Endothelial cell of umbilical vein (primary cell): ENCODE results near the gene DBI. TPM values are rescaled to one million over a fixed set of nuclear protein-coding genes. Genes with fewer than 3 reads are reported as not detected.

ENCODE experiments used
- BruUV-seq: library from RNA; stranded (reverse); fragments of 400-500 nt; replicated peaks from 2 replicates; lab custom pipeline; 2021; lab: Mats Ljungman, UMichigan
- CTCF ChIA-PET: fragments of 300-600, 350-600 bp; sonication (Branson Sonifier 250); formaldehyde crosslinking; loops from one replicate; lab custom pipeline; 2021; ENCODE audit warnings: antibody characterized with exemption, inconsistent platforms; lab: Charles Lee
- POLR2A ChIA-PET: fragments of 300-600, 350-600 bp; sonication (Branson Sonifier 250); formaldehyde crosslinking; loops from one replicate; lab custom pipeline; 2021; ENCODE audit warnings: antibody characterized with exemption, inconsistent platforms; lab: Charles Lee
- DNase-seq: peaks from one replicate; pipeline ENCODE4 v3.0.0-alpha.2; 2011; ENCODE audit warnings: low read depth, low spot score
- FAIRE-seq: peaks from 2 replicates; lab custom pipeline; 2011; peaks lifted over from hg19 to GRCh38; lab: Jason Lieb, UNC
- H2AFZ ChIP-seq: 2 replicates; pipeline ENCODE4 v1.6.0; 2012; ENCODE audit warnings: low read depth, low read length, control low read depth, inconsistent platforms
- H3K27ac ChIP-seq: 2 replicates; pipeline ENCODE4 v1.5.1; 2011; ENCODE audit warnings: low read depth, mild to moderate bottlenecking, control low read depth, low read length, moderate library complexity; ENCODE audit not compliant: insufficient read depth
- H3K27me3 ChIP-seq, 2 experiments: 2 replicates each; pipeline versions ENCODE4 v1.6.0 to v1.6.1; 2011; ENCODE audit warnings: low read length in 2 of 2, mixed read lengths in 1 of 2; ENCODE audit not compliant: control insufficient read depth in 2 of 2, insufficient read depth in 2 of 2
- H3K36me3 ChIP-seq, 2 experiments: 2 replicates in 1 of 2; 3 replicates in 1 of 2; pipeline ENCODE4 v1.5.1; 2011; ENCODE audit warnings: low read length in 2 of 2, mild to moderate bottlenecking in 1 of 2, moderate library complexity in 1 of 2; ENCODE audit not compliant: control insufficient read depth in 2 of 2, insufficient read depth in 2 of 2; ENCODE audit errors: extremely low read depth in 1 of 2
- H3K4me1 ChIP-seq: 3 replicates; pipeline ENCODE4 v1.5.1; 2011; ENCODE audit warnings: mild to moderate bottlenecking, low read length; ENCODE audit not compliant: control insufficient read depth, insufficient read depth; ENCODE audit errors: extremely low read depth
- H3K4me2 ChIP-seq: 2 replicates; pipeline ENCODE4 v1.6.1; 2011; ENCODE audit warnings: low read length, control low read depth, mixed read lengths; ENCODE audit not compliant: insufficient read depth
- H3K4me3 ChIP-seq, 3 experiments: fragments of 200-600 bp in 1 of 3; sonication (generic), shearing (Covaris generic) in 1 of 3; replicated peaks in 1 of 3; 2 replicates each; pipeline ENCODE4 v1.5.1; 2011 to 2016; ENCODE audit warnings: control low read depth in 3 of 3, low read length in 3 of 3, mild to moderate bottlenecking in 2 of 3, inconsistent platforms in 1 of 3, low read depth in 1 of 3, moderate library complexity in 1 of 3; ENCODE audit not compliant: insufficient read depth in 1 of 3
- H3K79me2 ChIP-seq: 2 replicates; pipeline ENCODE4 v1.6.0; 2012; ENCODE audit warnings: low read length, inconsistent platforms; ENCODE audit not compliant: control insufficient read depth, insufficient read depth
- H3K9ac ChIP-seq: replicated peaks from 2 replicates; pipeline ENCODE3; 2011; ENCODE audit warnings: low read length, control low read depth; ENCODE audit not compliant: insufficient read depth; ENCODE audit errors: extremely low read depth
- H3K9me1 ChIP-seq: replicated peaks from 3 replicates; pipeline ENCODE4 v1.6.0; 2011; ENCODE audit warnings: mild to moderate bottlenecking, low read length; ENCODE audit not compliant: control insufficient read depth, insufficient read depth; ENCODE audit errors: extremely low read depth
- H3K9me3 ChIP-seq: replicated peaks from 2 replicates; pipeline ENCODE4 v1.5.1; 2012; ENCODE audit warnings: low read length, inconsistent platforms; ENCODE audit not compliant: control insufficient read depth, insufficient read depth
- H4K20me1 ChIP-seq: replicated peaks from 2 replicates; pipeline ENCODE3; 2011; ENCODE audit warnings: mild to moderate bottlenecking, low read length; ENCODE audit not compliant: control insufficient read depth, insufficient read depth; ENCODE audit errors: extremely low read depth
- CTCF ChIP-seq, 2 donors: IDR thresholded peaks; 1 replicate in 1 of 2; 2 replicates in 1 of 2; pipeline ENCODE4 v1.5.1; 2011; ENCODE audit warnings: low read length in 2 of 2, mild to moderate bottlenecking in 2 of 2, moderate library complexity in 2 of 2, control low read depth in 1 of 2, inconsistent platforms in 1 of 2, low read depth in 1 of 2; ENCODE audit not compliant: insufficient read depth in 1 of 2; ENCODE audit errors: extremely low read depth in 1 of 2
- EZH2 ChIP-seq: IDR thresholded peaks from 2 replicates; pipeline ENCODE4 v1.6.1; 2012; ENCODE audit warnings: borderline replicate concordance, low read depth, mild to moderate bottlenecking, moderate library complexity, low read length, inconsistent platforms; ENCODE audit not compliant: severe bottlenecking
- FOS ChIP-seq: IDR thresholded peaks from 2 replicates; pipeline ENCODE4 v1.6.1; 2011; ENCODE audit warnings: mild to moderate bottlenecking, low read length, moderate library complexity, borderline replicate concordance; ENCODE audit not compliant: insufficient read depth
- GATA2 ChIP-seq: IDR thresholded peaks from 2 replicates; pipeline ENCODE4 v1.7.0; 2011; ENCODE audit warnings: low read depth, mild to moderate bottlenecking, moderate library complexity, mixed read lengths, low read length; ENCODE audit not compliant: insufficient read length, insufficient read depth
- JUN ChIP-seq: IDR thresholded peaks from 2 replicates; pipeline ENCODE4 v1.6.1; 2011; ENCODE audit warnings: borderline replicate concordance, low read depth; ENCODE audit not compliant: insufficient read length, insufficient read depth
- MAX ChIP-seq: IDR thresholded peaks from 2 replicates; pipeline ENCODE4 v1.6.1; 2011; ENCODE audit not compliant: insufficient read depth, insufficient read length
- MYC ChIP-seq: IDR thresholded peaks from one replicate; pipeline ENCODE4 v1.6.1; 2011; ENCODE audit warnings: mild to moderate bottlenecking, low read depth, low read length
- POLR2A ChIP-seq: IDR thresholded peaks from 2 replicates; pipeline ENCODE4 v1.6.1; 2012; ENCODE audit warnings: low read depth, mild to moderate bottlenecking, control low read depth, low read length
- POLR2AphosphoS5 ChIP-seq: IDR thresholded peaks from 2 replicates; pipeline ENCODE4 v1.6.1; 2012; ENCODE audit warnings: low read depth, mild to moderate bottlenecking, control low read depth, low read length, moderate library complexity; ENCODE audit not compliant: insufficient read depth
- dilution Hi-C: fragments of 300-500 bp; cut with MboI; formaldehyde crosslinking; loops from one replicate; pipeline ENCODE4 v1.15.0; 2019; ENCODE audit warnings: low sequenced_read_pairs; ENCODE audit not compliant: extremely low pct_ligation_motif_present
- intact Hi-C: fragments of 100-400 bp; cut with micrococcal nuclease; formaldehyde crosslinking; loops from one replicate; pipeline ENCODE4 v1.10.0; 2022
- polyA plus RNA-seq, 4 experiments: library from polyadenylated mRNA; depleted of rRNA in 3 of 4; stranded (reverse) in 3 of 4; unstranded in 1 of 4; fragments of >200 nt; gene quantifications; 2 replicates each; pipeline versions ENCODE4 v1.2.1 to v1.2.3, GENCODE V29; 2011 to 2012; ENCODE audit warnings: missing spikeins in 1 of 4
- total RNA-seq: library from RNA; stranded (reverse); gene quantifications from 2 replicates; pipeline ENCODE4 v1.2.3, GENCODE V29; 2021

Gene DBI
- total and polyA plus RNA-seq, 2 donors (not counting 3 experiments of a cell fraction or from before 2014, with no cell fraction given) = 214 to 233 TPM

- intact Hi-C loops (no loop called here), dilution Hi-C loops (no loop called here)
- Histone ChIP-seq H3K27me3 (peaks cover 2 to 4% of the 10 kb centered on the region in 2 experiments), H3K9me1 (no peaks in the 10 kb centered on the region), H4K20me1 (no peaks in the 10 kb centered on the region), H3K79me2 (no peaks in the 10 kb centered on the region), H3K9ac (no peak overlapping the region), H3K4me3 (no peak overlapping the region), H3K9me3 (no peaks in the 10 kb centered on the region), H3K36me3 (no peaks in the 10 kb centered on the region), H2AFZ (no peak overlapping the region), H3K4me1 (no peaks in the 10 kb centered on the region), H3K27ac (no peak overlapping the region), H3K4me2 (no peak overlapping the region)
- FAIRE-seq = no peak
- POLR2A ChIA-PET = no interaction called here
- BruUV-seq = no TSS peak
- DNase-seq = no peak
- TF ChIP-seq CTCF (IDR thresholded peaks at IDR 0.05; ENCODE audit: extremely low read depth in 1 of 2, insufficient read depth in 1 of 2, low read depth in 1 of 2, low read length in 2 of 2) (no peak), FOS (no peak), EZH2 (no peak), MAX (no peak), POLR2A (no peak), JUN (no peak), POLR2AphosphoS5 (no peak), MYC (no peak), GATA2 (no peak)
- CTCF ChIA-PET = interaction anchor here (1.0 to 2.2 kb wide), 2 partner anchors 12 to 86 kb away, joined by 3 to 8 read pairs; no protein-coding TSS in a partner anchor
These were observed 23.0 kb downstream of the DBI start for GRCh38 chr2:119389615-119390306.
